ENCODE data around the gene NPDC1. TPM values are rescaled to one million over a fixed set of nuclear protein-coding genes. Genes with fewer than 3 reads are reported as not detected.
A peak's percentile ranks its signal among the peaks of the same experiment; 100 is the strongest.

Gene NPDC1
- total RNA-seq, 2 experiments from 2014 or later = 35.5 to 41.4 TPM

GRCh38 chr9:137030538-137031527 is 15.1 kb downstream of the NPDC1 start:
- Mint-ChIP-seq H3K9me3 (no peaks in the 10 kb centered on the region), H3K4me3 (peak overlapping the region; percentile 75), H3K36me3 (ENCODE audit: low read depth) (peaks cover 2% of the 10 kb centered on the region), H3K27ac (peak overlapping the region; percentile 87), H3K27me3 (no peaks in the 10 kb centered on the region), H3K4me1 (peaks cover 63% of the 10 kb centered on the region)
- POLR2A ChIA-PET = no interaction called here
- DNase-seq = peak; percentile 39
- CTCF ChIA-PET = interaction anchor here (1.1 to 14.0 kb wide), 13 partner anchors 13 to 243 kb away, joined by 3 to 157 read pairs (median 7); partner anchors contain the start of genes AJM1, NPDC1, PAXX and SAPCD2

- no peak for DNase-seq
- CTCF ChIA-PET = interaction anchor here (0.6 to 14.0 kb wide), 43 partner anchors 8 to 301 kb away, joined by 3 to 157 read pairs (median 6); partner anchors contain the start of genes AJM1, CLIC3, MAN1B1 and NPDC1
- H3K27me3 Mint-ChIP-seq = no peaks in the 10 kb centered on the region
- H3K4me3 Mint-ChIP-seq = peak overlapping the region; percentile 75
- peak overlapping the region; percentile 87 for H3K27ac Mint-ChIP-seq
- H3K9me3 Mint-ChIP-seq = no peaks in the 10 kb centered on the region
- POLR2A ChIA-PET = no interaction called here
- peaks cover 57% of the 10 kb centered on the region for H3K4me1 Mint-ChIP-seq
- H3K36me3 Mint-ChIP-seq (ENCODE audit: low read depth) = peaks cover 2% of the 10 kb centered on the region
These were observed 16.0 kb downstream of the NPDC1 start for GRCh38 chr9:137030006-137030405.

GRCh38 chr9:137029058-137029936 is 16.7 kb downstream of the NPDC1 start:
- H3K9me3 Mint-ChIP-seq = no peaks in the 10 kb centered on the region
- H3K27me3 Mint-ChIP-seq = no peaks in the 10 kb centered on the region
- ChIA-PET CTCF (interaction anchor here (0.6 to 14.0 kb wide), 50 partner anchors 9 to 300 kb away, joined by 3 to 157 read pairs (median 5); partner anchors contain the start of genes AJM1, CLIC3, MAN1B1 and NPDC1), POLR2A (no interaction called here)
- H3K4me1 Mint-ChIP-seq = peaks cover 54% of the 10 kb centered on the region
- peaks cover 2% of the 10 kb centered on the region for H3K36me3 Mint-ChIP-seq (ENCODE audit: low read depth)
- H3K4me3 Mint-ChIP-seq = peak overlapping the region; percentile 75
- peak overlapping the region; percentile 87 for H3K27ac Mint-ChIP-seq
- peak; percentile 70 for DNase-seq

- H3K36me3 Mint-ChIP-seq (ENCODE audit: low read depth) = peaks cover 2% of the 10 kb centered on the region
- H3K4me1 Mint-ChIP-seq = peaks cover 52% of the 10 kb centered on the region
- POLR2A ChIA-PET = no interaction called here
These were observed 17.5 kb downstream of the NPDC1 start for GRCh38 chr9:137028263-137029057.

GRCh38 chr9:137027369-137028262 is 18.4 kb downstream of the NPDC1 start, which contains the start of gene ABCA2:
Gene ABCA2, minus strand, starts transcription at chr9:137028237. Its CDS starts 97 bp downstream, at chr9:137028140.
- CTCF ChIA-PET = interaction anchor here (1.0 to 14.0 kb wide), 19 partner anchors 8 to 237 kb away, joined by 3 to 157 read pairs (median 5); partner anchors contain the start of genes AJM1, C8G, NPDC1 and PAXX
- Mint-ChIP-seq H3K27me3 (no peaks in the 10 kb centered on the region), H3K4me3 (peak within 1 kb of the TSS; percentile 76), H3K9me3 (no peaks in the 10 kb centered on the region), H3K4me1 (peaks cover 46% of the 10 kb centered on the region), H3K36me3 (ENCODE audit: low read depth) (peaks cover 2% of the 10 kb centered on the region), H3K27ac (peak within 1 kb of the TSS; percentile 87)
- POLR2A ChIA-PET = interaction anchor here (0.6 kb wide), 1 partner anchor 74 kb away, joined by 3 read pairs; no protein-coding TSS in a partner anchor
- no peak for DNase-seq

More at GRCh38 chr9:137028263-137029057, 17.5 kb downstream of the NPDC1 start:
- DNase-seq = peak; percentile 67
- Mint-ChIP-seq H3K27ac (peak overlapping the region; percentile 87), H3K27me3 (no peaks in the 10 kb centered on the region), H3K9me3 (no peaks in the 10 kb centered on the region), H3K4me3 (peak overlapping the region; percentile 75)
- CTCF ChIA-PET = interaction anchor here (0.6 to 14.0 kb wide), 41 partner anchors 9 to 300 kb away, joined by 3 to 157 read pairs (median 6); partner anchors contain the start of genes AJM1, CLIC3, MAN1B1 and NPDC1

- no peaks in the 10 kb centered on the region for H3K9me3 Mint-ChIP-seq
- H3K4me1 Mint-ChIP-seq = peaks cover 42% of the 10 kb centered on the region
- no peak overlapping the region for H3K27ac Mint-ChIP-seq
- H3K4me3 Mint-ChIP-seq = peak overlapping the region; percentile 76
- ChIA-PET CTCF (interaction anchor here (1.0 to 7.4 kb wide), 9 partner anchors 9 to 234 kb away, joined by 3 to 59 read pairs (median 4); partner anchors contain the start of genes C8G and MAN1B1), POLR2A (interaction anchor here (0.6 kb wide), 1 partner anchor 73 kb away, joined by 3 read pairs; no protein-coding TSS in a partner anchor)
- H3K27me3 Mint-ChIP-seq = no peaks in the 10 kb centered on the region
- peaks cover 5% of the 10 kb centered on the region for H3K36me3 Mint-ChIP-seq (ENCODE audit: low read depth)
- DNase-seq = no peak
These were observed 19.1 kb downstream of the NPDC1 start for GRCh38 chr9:137026828-137027227.

GRCh38 chr9:137026384-137026783 is 19.6 kb downstream of the NPDC1 start:
- CTCF ChIA-PET = interaction anchor here (0.6 to 7.4 kb wide), 10 partner anchors 9 to 191 kb away, joined by 3 to 59 read pairs (median 4); partner anchors contain the start of genes C8G and MAN1B1
- no peak for DNase-seq
- POLR2A ChIA-PET = no interaction called here
- Mint-ChIP-seq H3K27me3 (no peaks in the 10 kb centered on the region), H3K4me1 (peaks cover 41% of the 10 kb centered on the region), H3K36me3 (ENCODE audit: low read depth) (peaks cover 5% of the 10 kb centered on the region), H3K27ac (no peak overlapping the region), H3K9me3 (no peaks in the 10 kb centered on the region), H3K4me3 (no peak overlapping the region)

GRCh38 chr9:137025517-137025966 is 20.4 kb downstream of the NPDC1 start:
- no peak for DNase-seq
- no peak overlapping the region for H3K4me3 Mint-ChIP-seq
- POLR2A ChIA-PET = no interaction called here
- no peak overlapping the region for H3K27ac Mint-ChIP-seq
- no peaks in the 10 kb centered on the region for H3K9me3 Mint-ChIP-seq
- CTCF ChIA-PET = interaction anchor here (0.6 to 7.4 kb wide), 8 partner anchors 10 to 191 kb away, joined by 3 to 58 read pairs (median 4); partner anchors contain the start of genes MAN1B1 and NPDC1
- peaks cover 3% of the 10 kb centered on the region for H3K36me3 Mint-ChIP-seq (ENCODE audit: low read depth)
- H3K4me1 Mint-ChIP-seq = peaks cover 36% of the 10 kb centered on the region
- H3K27me3 Mint-ChIP-seq = no peaks in the 10 kb centered on the region

GRCh38 chr9:137023583-137023991 is 22.4 kb downstream of the NPDC1 start:
- H3K27ac Mint-ChIP-seq = no peak overlapping the region
- H3K36me3 Mint-ChIP-seq (ENCODE audit: low read depth) = peaks cover 3% of the 10 kb centered on the region
- no peaks in the 10 kb centered on the region for H3K9me3 Mint-ChIP-seq
- no peak overlapping the region for H3K4me3 Mint-ChIP-seq
- DNase-seq = no peak
- peaks cover 19% of the 10 kb centered on the region for H3K4me1 Mint-ChIP-seq
- POLR2A ChIA-PET = interaction anchor here (0.6 kb wide), 1 partner anchor 198 kb away, joined by 9 read pairs; no protein-coding TSS in a partner anchor
- CTCF ChIA-PET = interaction anchor here (7.4 kb wide), 1 partner anchor 12 kb away, joined by 58 read pairs; no protein-coding TSS in a partner anchor
- no peaks in the 10 kb centered on the region for H3K27me3 Mint-ChIP-seq

- CTCF ChIA-PET = interaction anchor here (1.3 to 7.4 kb wide), 2 partner anchors 12 to 15 kb away, joined by 4 to 58 read pairs; no protein-coding TSS in a partner anchor
- Mint-ChIP-seq H3K9me3 (no peaks in the 10 kb centered on the region), H3K36me3 (ENCODE audit: low read depth) (peaks cover 3% of the 10 kb centered on the region), H3K27me3 (no peaks in the 10 kb centered on the region), H3K4me3 (no peak overlapping the region), H3K4me1 (peaks cover 19% of the 10 kb centered on the region), H3K27ac (peak overlapping the region; percentile 25)
- no peak for DNase-seq
- POLR2A ChIA-PET = no interaction called here
These were observed 22.8 kb downstream of the NPDC1 start for GRCh38 chr9:137023157-137023556.

Measured in activated CD4-positive, alpha-beta T cell treated with anti-CD3 and anti-CD28 coated beads, Interleukin-2, amount 10 ng/mL, durations not matched to agents 7 days and 5 days (primary cell).